IPS DF 6.9 (cell line): ENCODE data around the gene CTSD.

Experiments used
- DNase-seq: peaks from one replicate; pipeline ENCODE4 v3.0.0-alpha.2; 2013; ENCODE audit warnings: low read depth, low spot score
- H3K27ac ChIP-seq: one replicate; pipeline ENCODE4 v1.5.1; 2013; ENCODE audit warnings: low read length, control low read depth
- H3K27me3 ChIP-seq: 2 replicates; pipeline ENCODE4 v1.6.1; 2013; ENCODE audit warnings: mild to moderate bottlenecking, low read length; ENCODE audit not compliant: control insufficient read depth, insufficient read depth
- H3K36me3 ChIP-seq: 2 replicates; pipeline ENCODE4 v1.6.1; 2013; ENCODE audit warnings: low read length; ENCODE audit not compliant: control insufficient read depth, insufficient read depth
- H3K4me1 ChIP-seq: 2 replicates; pipeline ENCODE4 v1.6.1; 2013; ENCODE audit warnings: low read length; ENCODE audit not compliant: control insufficient read depth, insufficient read depth
- H3K4me3 ChIP-seq: 2 replicates; pipeline ENCODE4 v1.5.1; 2013; ENCODE audit warnings: mild to moderate bottlenecking, low read length
- H3K9me3 ChIP-seq: 2 replicates; pipeline ENCODE4 v1.6.1; 2013; ENCODE audit warnings: low read length, inconsistent platforms; ENCODE audit not compliant: control insufficient read depth, insufficient read depth
- WGBS: extraction: QIAGEN DNeasy Blood & Tissue Kit; methylation state at CpG from one replicate; pipeline ENCODE4 v1.1.7; 2013; ENCODE audit warnings: mixed read lengths, missing lambda C conversion rate; ENCODE audit not compliant: insufficient read length, insufficient coverage; 5-methylcytosine and 5-hydroxymethylcytosine counted together

Gene CTSD

DNA sequence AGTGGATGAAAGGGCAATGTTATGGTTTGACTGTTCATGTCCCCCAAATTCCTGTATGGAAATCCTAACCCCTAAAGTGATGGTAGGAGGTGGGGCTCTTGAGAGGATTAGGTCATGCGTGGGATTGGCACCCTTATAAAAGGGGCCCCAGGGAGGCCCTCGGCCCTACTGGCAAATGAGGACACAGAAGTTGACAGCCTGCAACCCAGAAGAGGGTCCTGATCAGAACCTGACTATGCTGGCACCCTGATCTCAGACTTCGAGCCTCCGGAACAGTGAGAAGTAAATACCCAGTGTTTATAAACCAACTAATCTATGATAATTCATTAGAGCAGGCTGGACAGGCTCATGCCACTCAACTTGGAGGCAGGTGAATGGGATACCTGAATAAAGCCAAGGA is 22.0 kb downstream of the CTSD start:
- H3K27me3 ChIP-seq = 0 out of 2 replicates have a peak, but pooled peaks cover 1% of the 10 kb centered on the region
- no CpG with 5 or more reads among the region's 4 CpGs for WGBS
- no peaks in the 10 kb centered on the region for H3K4me1 ChIP-seq
- H3K36me3 ChIP-seq = no peaks in the 10 kb centered on the region
- H3K27ac ChIP-seq = no peak overlapping the region
- no peaks in the 10 kb centered on the region for H3K9me3 ChIP-seq
- DNase-seq = no peak
- no peak overlapping the region for H3K4me3 ChIP-seq

DNA sequence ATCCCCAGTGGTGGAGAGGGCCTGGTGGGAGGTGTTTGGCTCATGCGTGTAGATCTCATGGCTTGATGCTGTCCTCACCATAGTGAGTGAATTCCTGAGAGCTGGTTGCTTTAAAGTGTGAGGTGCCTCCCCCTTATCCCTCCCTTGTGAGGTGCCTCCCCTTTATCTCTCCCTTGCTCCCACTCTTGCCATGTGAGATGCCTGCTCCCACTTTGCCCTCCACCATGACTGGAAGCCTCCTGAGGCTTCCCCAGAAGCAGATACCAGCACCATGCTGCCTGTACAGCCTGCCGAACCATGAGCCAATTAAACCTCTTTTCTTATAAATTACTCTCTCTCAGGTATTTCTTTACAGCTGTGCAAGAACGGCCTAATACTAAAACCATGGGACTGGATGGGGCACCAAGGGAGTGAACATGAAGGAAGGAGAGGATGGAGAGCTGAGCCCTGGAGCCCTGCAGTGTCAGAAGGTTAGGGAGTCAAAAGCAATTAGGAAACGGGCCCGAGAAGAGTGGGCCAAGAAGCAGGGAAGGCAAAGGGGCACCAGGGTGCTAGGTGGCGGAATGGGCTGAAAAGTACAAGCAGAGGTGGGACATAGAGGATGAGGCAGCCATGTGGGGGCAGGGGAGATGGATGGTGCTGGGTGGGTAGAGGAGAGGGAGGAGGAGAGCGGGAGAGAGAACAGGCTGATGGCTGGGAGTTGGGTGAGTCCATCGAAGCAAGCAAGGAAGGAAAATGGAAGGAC is 22.8 kb downstream of the CTSD start:
- H3K4me3 ChIP-seq = no peak overlapping the region
- no peaks in the 10 kb centered on the region for H3K4me1 ChIP-seq
- H3K9me3 ChIP-seq = no peaks in the 10 kb centered on the region
- H3K36me3 ChIP-seq = no peaks in the 10 kb centered on the region
- WGBS = no CpG with 5 or more reads among the region's 8 CpGs
- H3K27ac ChIP-seq = no peak overlapping the region
- 0 out of 2 replicates have a peak, but pooled peaks cover 1% of the 10 kb centered on the region for H3K27me3 ChIP-seq
- no peak for DNase-seq

- H3K27ac ChIP-seq = no peak overlapping the region
- H3K27me3 ChIP-seq = 0 out of 2 replicates have a peak, but pooled peaks cover 1% of the 10 kb centered on the region
- WGBS = no CpG with 5 or more reads among the region's 8 CpGs
- H3K9me3 ChIP-seq = no peaks in the 10 kb centered on the region
- DNase-seq = no peak
- H3K36me3 ChIP-seq = no peaks in the 10 kb centered on the region
- H3K4me1 ChIP-seq = no peaks in the 10 kb centered on the region
- H3K4me3 ChIP-seq = no peak overlapping the region
Observed at GRCh38 chr11:1739576-1739975, 24.2 kb downstream of the CTSD start.

GRCh38 chr11:1738380-1738779 is 25.3 kb downstream of the CTSD start:
- no peak overlapping the region for H3K4me3 ChIP-seq
- no peaks in the 10 kb centered on the region for H3K9me3 ChIP-seq
- H3K4me1 ChIP-seq = no peaks in the 10 kb centered on the region
- WGBS = no CpG with 5 or more reads among the region's 10 CpGs
- no peak overlapping the region for H3K27ac ChIP-seq
- H3K27me3 ChIP-seq = 0 out of 2 replicates have a peak, but pooled peaks cover 1% of the 10 kb centered on the region
- H3K36me3 ChIP-seq = no peaks in the 10 kb centered on the region
- DNase-seq = no peak

DNA sequence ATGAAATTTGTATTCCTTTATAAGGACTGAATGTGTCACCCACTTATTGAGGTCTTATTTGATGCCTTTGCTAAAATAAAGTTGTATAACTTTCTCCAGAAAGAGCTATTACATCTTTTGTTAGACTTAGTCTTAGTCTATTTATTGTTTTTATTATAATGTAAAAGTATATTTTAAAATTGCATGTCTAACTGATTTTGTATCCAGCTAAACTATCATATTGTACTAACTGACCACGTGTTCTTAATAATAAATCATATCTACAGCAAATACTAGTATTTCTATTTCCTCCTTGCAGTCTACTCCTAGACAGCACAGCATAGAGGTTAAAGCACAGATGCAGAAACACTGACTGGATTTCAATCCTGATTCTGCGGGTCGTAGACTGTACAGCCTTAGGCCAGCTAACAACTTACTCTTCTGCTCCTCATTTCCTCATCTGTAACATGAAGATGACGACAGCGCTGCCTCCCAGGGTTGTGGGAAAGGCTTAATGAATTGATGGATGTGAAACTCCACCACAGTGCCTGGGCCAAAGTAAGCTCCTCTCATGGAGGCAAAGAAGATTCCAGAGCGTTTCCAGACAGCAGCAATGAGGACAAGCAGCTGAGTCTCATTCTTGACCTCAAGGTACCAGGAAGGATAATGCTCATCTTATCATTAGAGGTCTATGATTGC is 26.5 kb downstream of the CTSD start:
- WGBS = no CpG with 5 or more reads among the region's 6 CpGs
- no peaks in the 10 kb centered on the region for H3K9me3 ChIP-seq
- no peak for DNase-seq
- H3K4me1 ChIP-seq = no peaks in the 10 kb centered on the region
- H3K27ac ChIP-seq = no peak overlapping the region
- no peaks in the 10 kb centered on the region for H3K36me3 ChIP-seq
- H3K4me3 ChIP-seq = no peak overlapping the region
- H3K27me3 ChIP-seq = 0 out of 2 replicates have a peak, but pooled peaks cover 1% of the 10 kb centered on the region

DNA sequence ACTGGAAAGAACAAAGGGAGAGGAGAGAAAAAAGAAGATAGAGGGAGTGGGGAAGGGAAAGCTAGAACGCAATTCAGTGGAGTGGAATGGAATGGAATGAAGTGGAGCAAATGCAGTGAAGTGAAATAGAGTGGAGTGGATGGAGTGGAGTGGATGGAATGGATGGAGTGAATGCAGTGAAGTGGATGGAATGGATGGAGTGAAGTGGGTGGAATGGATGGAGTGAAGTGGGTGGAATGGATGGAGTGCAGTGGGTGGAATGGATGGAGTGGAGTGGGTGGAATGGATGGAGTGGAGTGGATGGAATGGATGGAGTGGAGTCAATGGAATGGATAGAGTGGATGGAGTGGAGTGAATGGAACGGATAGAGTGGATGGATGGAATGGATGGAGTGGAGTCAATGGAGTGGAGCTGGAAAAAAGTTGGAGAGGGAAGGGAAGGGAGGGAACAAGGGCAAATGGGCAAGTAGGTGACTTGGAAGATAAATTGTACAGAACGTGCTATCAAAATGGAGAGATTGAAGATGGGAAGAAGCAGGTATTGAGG is 27.2 kb downstream of the CTSD start:
- DNase-seq = no peak
- H3K4me1 ChIP-seq = no peaks in the 10 kb centered on the region
- no peaks in the 10 kb centered on the region for H3K9me3 ChIP-seq
- no peak overlapping the region for H3K4me3 ChIP-seq
- H3K27ac ChIP-seq = no peak overlapping the region
- no CpG with 5 or more reads among the region's 3 CpGs for WGBS
- 0 out of 2 replicates have a peak, but pooled peaks cover 1% of the 10 kb centered on the region for H3K27me3 ChIP-seq
- no peaks in the 10 kb centered on the region for H3K36me3 ChIP-seq

DNA sequence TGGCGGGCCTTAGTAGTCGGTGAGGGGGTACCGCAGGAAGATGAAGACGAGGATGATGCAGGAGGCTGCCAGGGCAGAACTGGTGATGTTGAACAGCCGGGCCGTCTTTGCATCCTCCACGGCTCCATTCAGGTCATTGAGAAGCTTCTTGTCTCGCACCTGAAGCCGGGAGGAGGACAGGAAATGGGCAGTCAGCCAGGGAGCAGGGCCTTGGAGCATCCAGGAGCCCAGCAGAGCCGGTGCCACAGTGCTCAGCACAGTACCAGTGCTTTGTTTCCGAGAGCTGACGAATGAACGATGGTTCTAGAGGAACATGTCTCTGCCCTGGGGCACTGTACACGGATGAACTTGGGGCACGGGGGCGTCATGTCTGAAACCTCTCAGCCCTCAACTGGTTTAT is 28.5 kb downstream of the CTSD start:
- Histone ChIP-seq H3K27me3 (0 out of 2 replicates have a peak, but pooled peaks cover 1% of the 10 kb centered on the region), H3K27ac (no peak overlapping the region), H3K36me3 (no peaks in the 10 kb centered on the region), H3K9me3 (no peaks in the 10 kb centered on the region), H3K4me1 (no peaks in the 10 kb centered on the region), H3K4me3 (no peak overlapping the region)
- DNase-seq = no peak
- WGBS = no CpG with 5 or more reads among the region's 16 CpGs

DNA sequence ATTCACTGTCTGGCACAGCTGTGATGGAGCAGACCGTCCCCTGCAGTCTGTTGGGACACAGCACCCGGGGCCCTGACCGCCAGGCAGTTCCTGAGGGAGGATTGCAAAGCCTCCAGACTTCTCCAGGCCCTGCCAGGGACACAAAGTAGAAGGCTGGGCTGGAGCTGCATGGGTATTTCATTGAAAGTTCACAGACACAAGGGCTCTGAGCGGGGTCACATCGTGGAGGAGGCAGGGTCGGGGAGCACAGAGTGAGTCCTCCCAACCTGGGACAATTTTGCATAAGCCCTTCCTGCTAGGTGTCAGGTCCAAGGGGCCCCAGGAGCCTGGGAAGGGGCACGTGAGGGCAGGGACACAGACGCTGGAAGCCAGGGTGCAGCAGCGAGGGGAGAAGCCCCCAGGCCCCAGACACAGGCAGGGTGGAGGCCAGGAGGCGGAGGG is 29.1 kb downstream of the CTSD start:
- DNase-seq = no peak
- Histone ChIP-seq H3K9me3 (no peaks in the 10 kb centered on the region), H3K4me3 (no peak overlapping the region), H3K27me3 (0 out of 2 replicates have a peak, but pooled peaks cover 1% of the 10 kb centered on the region), H3K4me1 (no peaks in the 10 kb centered on the region), H3K36me3 (no peaks in the 10 kb centered on the region), H3K27ac (no peak overlapping the region)
- no CpG with 5 or more reads among the region's 10 CpGs for WGBS

GRCh38 chr11:1733716-1734640 is 29.7 kb downstream of the CTSD start:
- no CpG with 5 or more reads among the region's 28 CpGs for WGBS
- H3K9me3 ChIP-seq = no peaks in the 10 kb centered on the region
- no peak for DNase-seq
- no peak overlapping the region for H3K4me3 ChIP-seq
- H3K4me1 ChIP-seq = no peaks in the 10 kb centered on the region
- no peaks in the 10 kb centered on the region for H3K36me3 ChIP-seq
- 0 out of 2 replicates have a peak, but pooled peaks cover under 1% of the 10 kb centered on the region for H3K27me3 ChIP-seq
- no peak overlapping the region for H3K27ac ChIP-seq
